Frontal cortex (tissue), 4 donors: ENCODE measurements around the gene NANOS2. TPM values are rescaled to one million over a fixed set of nuclear protein-coding genes. Genes with fewer than 3 reads are reported as not detected.

Experiments
- DNase-seq, 2 donors: peaks; one replicate each; pipeline ENCODE4 v3.0.0; 2012; ENCODE audit warnings: low spot score in 2 of 2
- FAIRE-seq: peaks from 2 replicates; lab custom pipeline; 2012; peaks lifted over from hg19 to GRCh38; lab: Jason Lieb, UNC
- total RNA-seq: library from RNA; depleted of rRNA; stranded (reverse); fragments of >200 nt; gene quantifications from one replicate; pipeline ENCODE4 v1.2.3, GENCODE V29; 2014
- donor health status: control.
- donor health status: control.
- donor health status: control.

The NANOS2 gene
- total RNA-seq = not detected

- FAIRE-seq = no peak
- peak in 1 of 2 donors; percentile 22 for DNase-seq
Measured at GRCh38 chr19:45913874-45914830, at the start of gene NANOS2. NANOS2 (minus strand) TSS chr19:45914778; CDS start chr19:45914693, 85 bp downstream.

DNA sequence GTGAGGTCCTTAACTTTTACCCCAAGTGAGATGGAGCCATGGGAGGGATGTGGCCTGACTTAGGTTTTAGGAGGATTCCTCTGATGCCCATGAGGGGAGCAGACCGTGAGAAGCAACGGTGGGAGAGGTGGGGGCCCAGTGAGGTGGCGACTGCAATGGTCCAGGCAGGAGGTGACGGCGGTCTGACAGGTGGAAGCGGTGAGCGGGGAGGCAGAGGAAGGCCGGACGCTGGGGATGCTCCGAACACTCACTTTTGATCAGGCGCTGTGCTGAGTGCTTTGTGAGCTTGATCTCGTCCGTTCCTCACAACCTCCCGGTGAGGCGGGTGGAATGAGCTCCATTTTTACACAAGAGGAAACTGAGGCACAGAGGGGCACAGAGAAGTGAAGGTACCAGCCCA, 47.4 kb upstream of the NANOS2 start:
- no peak for DNase-seq
- no peak for FAIRE-seq

DNA sequence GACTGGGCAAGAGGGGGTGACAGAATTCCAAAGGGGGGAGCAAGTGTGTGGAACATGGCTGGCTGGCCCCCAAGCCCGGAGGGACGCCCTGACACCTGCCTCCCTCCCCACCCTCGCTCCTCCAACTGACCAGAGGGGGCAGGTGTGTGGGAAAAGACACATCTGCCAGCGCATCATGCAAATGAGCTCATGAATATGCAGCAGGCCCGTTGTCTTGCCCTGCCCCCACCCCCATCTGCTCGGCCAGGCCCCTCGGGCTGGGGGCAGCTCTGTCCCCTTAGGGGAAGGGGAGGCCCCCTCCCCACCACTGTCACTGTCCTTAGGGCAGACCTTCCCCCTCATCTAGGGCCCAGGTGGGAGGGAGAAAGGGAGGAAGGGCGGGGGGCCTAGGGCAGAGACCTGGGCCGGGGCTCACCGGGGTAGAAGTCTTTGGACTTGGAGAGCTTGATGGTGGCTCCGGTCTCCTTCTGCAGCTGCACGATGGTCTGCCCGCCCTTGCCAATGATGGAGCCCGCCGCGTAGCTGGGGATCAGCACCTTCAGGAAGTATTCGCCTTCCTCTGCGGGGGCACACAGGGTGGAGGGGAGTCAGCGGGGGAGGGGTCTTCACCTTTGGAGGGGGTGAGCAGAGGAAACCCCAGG, 46.1 kb upstream of the NANOS2 start:
- FAIRE-seq = no peak
- DNase-seq = no peak

- no peak for FAIRE-seq
- DNase-seq = no peak
Measured at GRCh38 chr19:45959517-45960025, 45.0 kb upstream of the NANOS2 start.

GRCh38 chr19:45958769-45959516, 44.4 kb upstream of the NANOS2 start:
- no peak for DNase-seq
- no peak for FAIRE-seq

DNA sequence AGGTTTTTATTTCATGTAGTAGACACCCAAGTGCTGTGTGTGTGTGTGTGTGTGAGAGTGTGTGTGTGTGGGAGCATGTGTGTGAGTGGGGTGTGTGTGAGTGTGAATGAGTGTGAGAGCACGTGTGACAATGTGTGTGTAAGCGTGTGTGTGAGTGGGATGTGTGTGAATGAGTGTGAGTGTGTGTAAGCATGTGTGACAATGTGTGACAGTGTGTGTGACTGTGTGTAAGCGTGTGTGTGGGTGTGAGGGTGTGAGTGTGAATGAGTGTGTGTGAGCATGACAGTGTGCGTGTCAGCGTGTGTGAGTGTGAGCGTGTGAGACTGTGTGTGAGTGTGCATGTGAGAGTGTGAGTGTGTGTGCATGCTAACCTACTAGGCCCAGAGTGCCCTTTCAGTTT, 43.7 kb upstream of the NANOS2 start:
- DNase-seq (no peak), FAIRE-seq (no peak)

GRCh38 chr19:45955905-45956608, 41.5 kb upstream of the NANOS2 start:
- no peak for FAIRE-seq
- peak; percentile 75 to 76 for DNase-seq

DNA sequence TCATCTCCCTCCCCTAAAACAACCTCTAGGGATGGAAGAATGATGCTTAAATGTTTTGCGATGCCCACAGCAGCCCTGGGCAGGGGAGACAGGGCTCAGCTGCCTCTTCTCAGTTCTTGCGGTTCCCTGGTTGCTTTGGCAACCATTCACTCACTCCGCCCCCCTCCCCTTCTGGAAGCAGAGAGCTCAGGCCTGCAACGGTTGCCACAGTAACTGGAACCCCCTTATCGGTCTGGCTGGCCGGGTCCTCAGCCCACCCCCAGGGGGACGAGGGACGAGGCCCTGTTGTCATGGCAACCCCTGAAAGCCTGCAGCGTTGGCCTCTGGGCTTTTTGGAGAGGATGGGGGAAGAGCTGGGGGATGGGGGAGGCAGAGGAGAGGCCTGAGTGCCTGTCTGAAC, 39.6 kb upstream of the NANOS2 start:
- DNase-seq (no peak), FAIRE-seq (no peak)

DNA sequence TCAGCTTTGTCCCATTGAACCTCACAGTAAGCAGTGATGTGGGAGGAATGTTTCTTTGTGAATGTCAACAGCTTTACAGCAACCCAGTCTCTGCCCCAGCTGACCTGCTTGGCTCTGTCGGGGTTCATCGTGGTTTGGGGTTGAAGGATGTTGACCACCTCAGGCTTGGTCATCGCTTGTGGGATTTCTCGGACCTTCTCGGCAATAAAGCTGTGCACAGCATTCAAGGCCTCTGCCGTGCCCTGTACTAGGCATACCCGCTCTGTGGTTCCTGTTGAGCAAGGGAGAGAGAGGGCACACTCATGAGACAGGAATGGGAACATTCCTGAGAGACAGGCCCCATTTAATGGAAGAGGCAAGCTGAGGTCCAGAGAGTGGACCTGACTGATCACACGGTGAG, 39.1 kb upstream of the NANOS2 start:
- no peak for DNase-seq
- no peak for FAIRE-seq

DNA sequence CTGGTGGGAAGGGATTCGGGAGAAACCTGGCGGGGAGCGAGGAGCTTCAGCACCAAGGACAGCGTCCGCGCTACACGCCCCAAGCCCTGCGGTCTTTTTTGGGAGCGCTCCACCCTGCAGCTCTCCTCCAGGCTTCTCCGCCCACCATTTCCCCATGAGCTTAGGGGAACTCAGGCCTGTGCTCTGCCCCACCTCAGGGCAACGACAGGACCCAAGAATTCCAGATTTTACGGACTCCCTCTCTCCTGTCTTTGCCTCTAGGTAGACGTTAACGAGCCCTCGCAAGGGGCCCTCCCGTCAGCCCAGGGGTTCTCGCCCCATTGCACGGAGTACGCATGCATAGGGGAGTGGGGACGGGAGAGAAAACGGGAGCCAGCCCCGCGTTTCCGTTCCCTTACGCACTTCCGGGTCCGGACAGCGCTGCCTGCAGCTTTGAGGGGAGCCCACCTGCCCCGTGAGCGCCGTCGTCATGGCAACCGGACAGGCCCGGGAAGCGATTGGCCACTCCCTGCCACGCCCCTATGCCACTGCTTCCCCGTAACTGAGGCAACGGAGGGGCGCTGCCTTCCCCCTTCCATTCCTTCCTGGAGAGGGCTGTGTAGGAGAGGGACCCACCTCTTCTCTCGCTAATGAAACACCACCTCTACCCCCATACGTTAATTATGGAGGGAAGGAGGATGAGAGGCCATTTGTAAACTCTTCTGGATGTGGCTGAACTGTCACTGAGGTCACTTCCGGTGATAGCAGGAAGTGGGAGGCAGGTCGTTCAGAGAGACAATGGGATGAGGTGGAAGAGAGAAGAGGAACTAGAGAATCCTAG, 38.3 kb upstream of the NANOS2 start:
- FAIRE-seq (no peak), DNase-seq (no peak)

GRCh38 chr19:45952341-45952685, 37.7 kb upstream of the NANOS2 start:
- DNase-seq = no peak
- FAIRE-seq = no peak

DNA sequence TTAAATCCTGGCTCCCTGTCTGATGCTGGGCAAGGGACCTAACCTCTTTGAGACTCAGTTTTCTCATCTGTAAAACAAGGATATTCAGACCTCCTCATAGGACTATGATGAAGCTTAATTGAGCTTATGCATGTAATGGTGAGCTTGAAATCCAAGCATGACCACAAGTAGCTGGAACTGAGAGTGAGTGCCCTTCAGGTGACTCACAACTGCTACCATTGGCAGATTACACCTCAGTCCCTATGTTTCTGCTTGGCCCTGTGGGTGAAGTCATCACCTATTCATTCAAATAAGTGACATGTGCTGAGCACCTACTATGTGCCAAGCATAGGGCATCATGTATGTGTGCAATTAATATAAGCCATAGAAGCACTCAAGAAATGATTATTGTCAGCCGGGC, 33.3 kb upstream of the NANOS2 start:
- FAIRE-seq = no peak
- DNase-seq = no peak

DNA sequence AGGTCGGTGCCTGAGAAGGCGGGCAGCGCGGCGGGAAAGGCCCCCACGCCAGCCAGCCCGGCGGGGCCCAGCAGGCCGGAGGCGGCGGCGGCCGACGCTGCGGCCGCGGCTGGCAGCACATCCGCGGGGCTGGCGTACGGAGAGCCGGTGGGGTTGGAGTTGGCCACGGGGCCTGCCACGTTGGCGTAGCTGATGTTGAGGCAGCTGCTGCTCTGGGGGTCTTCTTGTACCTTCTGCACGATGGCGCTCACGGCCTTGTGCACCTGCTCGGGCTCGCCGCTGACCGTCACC, 25.9 kb upstream of the NANOS2 start:
- DNase-seq (no peak), FAIRE-seq (no peak)

- no peak for FAIRE-seq
- no peak for DNase-seq
Measured at GRCh38 chr19:45939792-45940514, 25.4 kb upstream of the NANOS2 start.

DNA sequence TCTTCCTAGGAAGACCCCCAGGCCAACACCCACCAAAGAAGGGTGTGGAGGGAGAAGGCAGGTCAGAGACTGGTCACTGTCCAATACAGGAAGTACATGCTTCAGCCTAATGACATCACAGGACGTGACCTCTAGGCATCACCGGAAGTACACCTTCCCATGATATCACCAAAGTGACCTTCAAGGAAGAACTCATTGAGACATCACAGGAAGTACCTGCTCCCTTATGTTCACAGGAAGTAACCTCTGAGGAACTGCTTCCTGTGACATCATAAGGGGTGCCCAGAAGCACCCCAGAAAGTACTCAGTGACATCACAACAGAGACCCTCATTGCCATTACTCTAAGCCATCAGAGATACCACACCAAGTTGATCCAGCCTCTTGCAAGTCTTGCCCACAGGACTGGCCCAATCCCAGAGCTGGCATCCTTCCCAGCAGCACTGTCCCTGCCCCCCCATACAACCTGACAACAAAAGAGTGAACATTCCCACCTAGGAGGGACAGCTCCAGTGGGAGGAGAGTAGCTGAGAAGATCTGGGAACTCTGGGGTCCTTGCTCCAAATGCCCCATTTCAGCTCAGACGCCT, 24.2 kb upstream of the NANOS2 start:
- DNase-seq = no peak
- no peak for FAIRE-seq

DNA sequence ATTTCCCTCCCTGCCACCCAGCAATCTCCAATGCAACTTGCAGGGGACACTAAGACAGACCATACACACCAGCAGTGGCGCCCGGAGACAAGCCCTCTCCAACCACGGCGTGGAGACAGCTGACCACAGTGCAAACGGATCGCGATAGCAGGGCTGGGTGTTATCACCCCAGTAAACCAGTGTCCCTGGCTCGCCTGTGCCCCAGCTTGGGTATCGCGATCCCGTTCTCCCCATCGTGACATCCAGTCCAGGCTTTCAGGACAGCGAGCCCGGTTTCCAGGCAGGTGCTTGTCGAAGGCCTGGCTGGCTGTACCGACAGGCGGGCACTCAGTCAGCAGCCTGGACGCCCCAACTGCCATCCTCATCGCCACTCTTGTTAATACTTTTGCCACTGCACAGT, 20.7 kb upstream of the NANOS2 start:
- DNase-seq (no peak), FAIRE-seq (no peak)

GRCh38 chr19:45934551-45935230, 20.1 kb upstream of the NANOS2 start:
- FAIRE-seq (no peak), DNase-seq (no peak)

- FAIRE-seq (no peak), DNase-seq (no peak)
Measured at GRCh38 chr19:45933759-45934158, 19.2 kb upstream of the NANOS2 start.
